Stimulated activated CD4-positive, alpha-beta T cell treated with anti-CD3 and anti-CD28 coated beads, Interleukin-2, amount 100 ng/mL, for 4 hours (primary cell): ENCODE data around the gene TMEM82.

Experiments
- DNase-seq: peaks from one replicate; pipeline ENCODE4 v3.0.0-alpha.2; 2020; ENCODE audit warnings: low read depth

Gene TMEM82

GRCh38 chr1:15720861-15721260, 21.4 kb upstream of the TMEM82 start:
- DNase-seq, result no peak

- no peak for DNase-seq
These were observed 19.9 kb upstream of the TMEM82 start for GRCh38 chr1:15722411-15722810.

- DNase-seq, result no peak
These were observed 19.3 kb upstream of the TMEM82 start for GRCh38 chr1:15722836-15723532.

- DNase-seq, result no peak
These were observed 18.6 kb upstream of the TMEM82 start for GRCh38 chr1:15723631-15724246.

- DNase-seq, result no peak
These were observed 17.1 kb upstream of the TMEM82 start for GRCh38 chr1:15724949-15725880.

GRCh38 chr1:15726508-15726907, 15.8 kb upstream of the TMEM82 start:
- DNase-seq, result no peak

GRCh38 chr1:15727021-15727420, 15.3 kb upstream of the TMEM82 start:
- DNase-seq, result no peak

GRCh38 chr1:15727424-15727823, 14.9 kb upstream of the TMEM82 start:
- DNase-seq, result no peak

- DNase-seq, result no peak
These were observed 14.3 kb upstream of the TMEM82 start for GRCh38 chr1:15727866-15728534.

GRCh38 chr1:15728937-15729657, 13.2 kb upstream of the TMEM82 start:
- no peak for DNase-seq

GRCh38 chr1:15730423-15730822, 11.9 kb upstream of the TMEM82 start:
- DNase-seq, result no peak

GRCh38 chr1:15730936-15731335, 11.4 kb upstream of the TMEM82 start:
- DNase-seq, result no peak

GRCh38 chr1:15731735-15732685, 10.3 kb upstream of the TMEM82 start:
- no peak for DNase-seq

GRCh38 chr1:15732686-15733081, 9.6 kb upstream of the TMEM82 start:
- no peak for DNase-seq

- DNase-seq, result no peak
These were observed 9.0 kb upstream of the TMEM82 start for GRCh38 chr1:15733218-15733725.

- no peak for DNase-seq
These were observed 8.5 kb upstream of the TMEM82 start for GRCh38 chr1:15733726-15734226.

GRCh38 chr1:15734296-15734695, 8.0 kb upstream of the TMEM82 start:
- no peak for DNase-seq

- no peak for DNase-seq
These were observed 7.4 kb upstream of the TMEM82 start for GRCh38 chr1:15734901-15735300.

GRCh38 chr1:15735304-15736037, 6.8 kb upstream of the TMEM82 start:
- no peak for DNase-seq
